GM19193 (cell line): ENCODE data around the gene TANC1.

Experiments
- POLR2A ChIP-seq: IDR thresholded peaks from 4 replicates; pipeline ENCODE4 v1.6.1; 2011; ENCODE audit not compliant: insufficient read depth, insufficient read length; ENCODE audit errors: extremely low read depth

Gene TANC1

GRCh38 chr2:158997037-158997790 lies 28.8 kb downstream of the TANC1 start:
- TF ChIP-seq POLR2A: no peak

GRCh38 chr2:158998551-158999248 lies 30.3 kb downstream of the TANC1 start:
- TF ChIP-seq POLR2A: no peak

GRCh38 chr2:158999458-158999857 lies 31.0 kb downstream of the TANC1 start:
- no peak for TF ChIP-seq POLR2A

- no peak for TF ChIP-seq POLR2A
These were observed 31.6 kb downstream of the TANC1 start for GRCh38 chr2:159000072-159000471.

- TF ChIP-seq POLR2A: no peak
These were observed 34.1 kb downstream of the TANC1 start for GRCh38 chr2:159002462-159003111.

- no peak for TF ChIP-seq POLR2A
These were observed 35.1 kb downstream of the TANC1 start for GRCh38 chr2:159003555-159003954.

GRCh38 chr2:159004849-159005248 lies 36.4 kb downstream of the TANC1 start:
- no peak for TF ChIP-seq POLR2A

- TF ChIP-seq POLR2A: no peak
These were observed 41.5 kb downstream of the TANC1 start for GRCh38 chr2:159009940-159010339.

- TF ChIP-seq POLR2A: no peak
These were observed 41.9 kb downstream of the TANC1 start for GRCh38 chr2:159010340-159010739.

GRCh38 chr2:159010963-159011362 lies 42.5 kb downstream of the TANC1 start:
- TF ChIP-seq POLR2A: no peak

GRCh38 chr2:159012142-159012541 lies 43.7 kb downstream of the TANC1 start:
- no peak for TF ChIP-seq POLR2A

- no peak for TF ChIP-seq POLR2A
These were observed 44.7 kb downstream of the TANC1 start for GRCh38 chr2:159013103-159013502.

- no peak for TF ChIP-seq POLR2A
These were observed 46.7 kb downstream of the TANC1 start for GRCh38 chr2:159015174-159015573.

GRCh38 chr2:159015823-159016222 lies 47.4 kb downstream of the TANC1 start:
- TF ChIP-seq POLR2A: no peak

- no peak for TF ChIP-seq POLR2A
These were observed 49.4 kb downstream of the TANC1 start for GRCh38 chr2:159017837-159018236.

GRCh38 chr2:159019021-159019420 lies 50.6 kb downstream of the TANC1 start:
- no peak for TF ChIP-seq POLR2A
